ENCODE results near the gene SERBP1. TPM values are rescaled to one million over a fixed set of nuclear protein-coding genes. Genes with fewer than 3 reads are reported as not detected.

Gene SERBP1
- total RNA-seq: 100 to 1,000 TPM; 217 to 220 TPM

GRCh38 chr1:67430358-67431155, at the start of gene SERBP1:
Gene SERBP1, minus strand, starts transcription at chr1:67430402. Its CDS starts 102 bp downstream, at chr1:67430300.

Other genes starting within 250 kb of the SERBP1 start
- 10 to 100 TPM; 32.2 to 32.9 TPM for gene IL12RB2, start 122.5 kb downstream of the SERBP1 start, total RNA-seq